Activated T-cell treated with anti-CD3 and anti-CD28 coated beads for 1 hour (primary cell): Measurements from ENCODE around the gene BCAM.
A peak's percentile ranks its signal among the peaks of the same experiment; 100 is the strongest.

Source experiments
- DNase-seq: peaks from one replicate; pipeline ENCODE4 v3.0.0-alpha.2; 2020; ENCODE audit warnings: low read depth

Gene BCAM

DNA sequence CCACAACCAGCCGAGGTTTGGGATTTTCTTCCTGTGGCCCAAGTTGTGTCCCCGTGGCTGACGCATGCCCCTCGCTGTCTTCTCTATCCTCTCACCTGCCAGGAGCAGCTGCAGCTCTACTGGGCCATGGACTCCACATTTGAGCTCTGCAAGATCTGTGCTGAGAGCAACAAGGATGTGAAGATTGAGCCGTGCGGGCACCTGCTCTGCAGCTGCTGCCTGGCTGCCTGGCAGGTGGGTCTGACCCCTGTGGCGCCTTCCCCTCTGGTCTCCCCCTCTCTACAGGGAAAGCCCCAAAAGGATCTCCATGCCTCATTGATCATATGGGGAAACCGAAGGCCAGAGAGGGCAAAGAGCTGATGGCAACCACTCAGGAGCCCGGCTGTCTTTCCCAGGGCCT is 16.6 kb upstream of the BCAM start:
- DNase-seq: no peak

DNA sequence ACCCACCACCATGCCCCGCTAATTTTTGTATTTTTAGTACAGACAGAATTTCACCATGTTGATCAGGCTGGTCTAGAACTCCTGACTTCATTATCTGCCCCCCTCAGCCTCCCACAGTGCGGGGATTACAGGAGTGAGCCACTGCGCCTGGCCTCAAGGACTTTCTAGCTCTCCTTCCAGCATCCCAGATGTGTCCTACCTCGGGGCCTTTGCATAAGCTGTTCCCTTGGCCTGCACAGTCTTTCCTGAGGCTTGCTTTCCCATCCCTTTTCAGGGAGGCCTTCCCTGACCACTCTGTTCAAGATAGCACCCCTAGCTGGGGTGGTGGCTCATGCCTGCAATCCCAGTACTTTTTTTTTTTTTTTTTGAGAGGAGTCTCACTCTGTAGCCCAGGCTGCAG is 14.3 kb upstream of the BCAM start:
- no peak for DNase-seq

DNA sequence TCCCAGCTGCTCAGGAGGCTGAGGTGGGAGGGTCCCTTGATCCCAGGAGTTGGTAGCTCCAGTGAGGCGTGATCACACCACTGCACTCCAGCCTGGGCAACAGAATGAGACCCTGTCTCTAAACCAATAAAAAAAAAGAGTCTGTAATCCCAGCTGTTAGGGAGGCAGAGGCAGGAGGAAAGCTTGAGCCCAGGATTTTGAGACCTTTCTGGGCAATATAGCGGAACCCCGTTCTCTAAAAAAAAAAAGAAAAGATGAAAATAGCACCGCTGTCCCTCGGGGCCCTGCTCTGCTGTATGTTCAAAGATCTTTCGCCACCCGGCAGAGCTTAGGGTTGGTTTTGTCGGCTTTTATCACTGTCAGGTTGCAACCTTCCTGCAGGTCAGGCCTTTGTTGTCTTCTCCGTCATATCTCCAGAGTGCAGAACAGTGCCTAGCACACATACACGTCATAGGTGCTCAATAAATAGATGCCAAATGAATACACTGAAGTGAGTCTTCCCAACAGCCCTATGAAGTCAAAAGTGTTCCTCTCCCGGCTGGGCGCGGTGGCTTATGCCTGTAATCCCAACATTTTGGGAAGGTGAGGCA is 13.4 kb upstream of the BCAM start:
- DNase-seq: no peak

DNA sequence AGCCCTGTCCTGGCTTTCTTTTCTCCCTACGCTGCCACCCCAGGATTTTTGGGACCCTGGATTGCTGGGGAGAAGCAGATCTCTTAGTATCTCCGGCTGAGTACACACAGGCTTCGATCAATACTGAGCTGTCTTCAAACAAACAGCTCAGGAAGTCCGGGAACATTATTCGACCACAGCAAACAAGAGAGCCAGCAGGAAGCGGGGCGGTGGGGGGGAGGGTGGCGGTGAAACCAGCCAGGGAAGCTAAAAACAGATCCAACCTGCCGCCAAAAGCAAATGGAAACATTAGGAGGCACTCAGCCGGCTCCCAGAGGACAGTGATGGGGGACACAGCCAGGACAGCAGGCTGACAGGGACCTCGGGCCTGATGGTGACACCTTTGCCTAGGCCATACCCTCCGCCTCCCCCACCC is 12.2 kb upstream of the BCAM start:
- no peak for DNase-seq

DNA sequence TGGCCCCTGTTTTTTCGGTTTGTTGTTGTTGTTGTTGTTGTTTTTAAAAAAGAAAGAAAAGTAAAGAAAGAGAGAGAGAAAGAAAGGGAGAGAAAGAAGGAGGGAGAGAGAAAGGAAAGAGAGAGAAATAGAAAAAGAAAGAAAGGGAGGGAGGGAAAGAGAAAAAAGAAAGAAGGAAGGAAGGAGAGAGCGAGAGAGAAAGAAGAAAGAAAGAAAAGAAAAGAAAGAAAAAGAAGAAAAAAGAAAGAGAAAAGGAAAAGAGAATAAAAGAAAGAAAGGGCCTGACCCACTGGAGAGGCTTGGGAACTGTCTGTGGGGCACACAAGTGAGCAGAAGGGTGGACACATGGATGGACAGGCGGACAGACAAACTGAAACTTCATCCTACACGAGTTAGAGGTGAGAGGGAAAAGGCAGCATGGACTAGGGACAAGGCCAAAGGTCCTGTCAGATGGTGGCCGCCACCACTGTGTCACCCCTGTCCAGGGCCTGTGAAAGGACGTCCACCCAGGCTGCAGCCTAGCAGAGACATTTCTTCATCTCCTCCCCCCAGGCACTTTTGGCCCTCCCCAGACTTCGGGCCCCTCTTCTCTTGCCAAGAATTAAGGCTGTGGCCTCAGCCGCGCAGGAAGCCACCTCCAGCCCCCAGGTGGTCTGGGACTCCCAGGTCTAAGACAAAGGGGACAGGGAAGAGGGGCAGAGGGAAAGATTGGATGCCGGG is 9.1 kb upstream of the BCAM start:
- no peak for DNase-seq

DNA sequence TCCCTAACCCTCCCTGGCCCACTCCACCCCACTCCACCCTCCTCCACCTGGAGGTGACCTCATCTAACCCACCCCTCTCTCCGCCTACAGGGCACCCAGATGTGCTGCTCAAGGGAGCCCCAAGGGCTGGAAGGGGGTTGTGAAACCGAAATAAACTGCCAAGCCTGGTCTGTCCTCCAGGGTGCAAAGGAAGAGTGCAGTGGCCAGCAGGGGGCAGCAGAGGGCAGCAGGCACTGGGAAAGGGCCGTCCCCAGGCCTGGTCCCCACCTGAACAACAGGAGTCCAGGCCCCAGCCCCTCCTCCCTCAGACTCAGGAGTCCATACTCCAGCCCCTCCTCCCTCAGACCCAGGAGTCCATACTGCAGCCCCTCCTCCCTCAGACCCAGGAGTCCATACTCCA is 8.4 kb upstream of the BCAM start:
- DNase-seq: peak; percentile 84

DNA sequence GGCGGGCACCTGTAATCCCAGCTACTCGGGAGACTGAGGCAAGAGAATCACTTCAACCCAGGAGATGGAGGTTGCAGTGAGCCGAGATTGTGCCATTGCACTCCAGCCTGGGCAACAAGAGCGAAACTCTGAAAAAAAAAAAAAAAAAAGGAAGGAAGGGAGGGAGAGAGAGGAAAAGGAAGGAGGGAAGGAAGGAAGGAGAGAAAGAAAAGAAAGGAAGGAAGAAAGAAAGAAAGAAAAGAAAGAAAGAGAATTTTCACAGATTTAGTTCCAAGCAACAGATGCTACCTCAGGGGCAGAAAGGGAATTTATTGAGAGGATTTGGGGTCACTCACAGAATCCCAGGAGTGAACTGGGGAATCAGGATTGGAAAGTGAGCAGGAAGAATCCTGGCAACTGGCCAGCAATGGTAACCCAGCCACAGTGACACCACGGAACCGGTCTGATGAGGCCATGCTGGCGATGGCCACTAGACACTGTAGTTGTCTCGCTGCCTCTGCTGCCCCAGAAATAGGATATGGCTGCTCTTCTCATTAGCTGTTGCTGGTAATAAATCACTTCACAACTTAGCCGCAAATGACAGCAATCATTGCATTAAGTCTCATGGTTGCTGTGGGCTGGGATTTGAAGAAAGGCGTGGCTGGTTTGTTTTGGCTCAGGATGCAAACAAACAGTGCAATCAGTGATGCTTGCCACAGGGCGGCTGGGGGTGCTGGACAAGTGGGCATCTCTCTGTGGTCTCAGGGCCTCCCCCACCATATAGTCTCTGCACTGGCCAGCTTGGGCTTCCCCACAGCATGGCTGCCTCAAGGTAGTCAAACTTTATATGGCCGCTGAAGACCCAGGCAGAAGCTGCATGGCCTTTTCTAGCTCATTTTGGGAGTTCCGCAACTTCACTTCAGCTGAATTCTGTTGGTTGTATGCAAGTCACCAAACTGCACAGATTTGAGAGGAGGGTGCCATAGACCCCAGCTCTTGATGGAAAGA is 5.2 kb upstream of the BCAM start:
- DNase-seq: no peak

DNA sequence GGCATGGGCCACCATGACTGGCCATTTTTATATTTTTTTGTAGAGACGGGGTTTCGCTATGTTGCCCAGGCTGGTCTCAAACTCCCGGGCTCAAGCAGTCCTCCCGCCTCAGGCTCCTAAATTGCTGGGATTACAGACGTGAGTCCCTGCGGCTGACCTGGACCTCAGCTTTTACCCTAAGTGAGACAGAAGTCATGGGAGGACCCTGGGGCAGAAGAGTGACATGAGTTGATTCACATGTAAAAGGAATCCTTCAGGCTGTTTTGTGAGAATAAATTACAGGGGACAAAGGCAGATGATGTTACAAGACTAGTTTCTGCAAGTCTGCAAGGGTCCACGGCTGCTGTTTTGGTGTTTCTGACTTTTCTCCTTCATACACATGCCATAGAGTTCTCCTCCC is 2.6 kb upstream of the BCAM start:
- no peak for DNase-seq

DNA sequence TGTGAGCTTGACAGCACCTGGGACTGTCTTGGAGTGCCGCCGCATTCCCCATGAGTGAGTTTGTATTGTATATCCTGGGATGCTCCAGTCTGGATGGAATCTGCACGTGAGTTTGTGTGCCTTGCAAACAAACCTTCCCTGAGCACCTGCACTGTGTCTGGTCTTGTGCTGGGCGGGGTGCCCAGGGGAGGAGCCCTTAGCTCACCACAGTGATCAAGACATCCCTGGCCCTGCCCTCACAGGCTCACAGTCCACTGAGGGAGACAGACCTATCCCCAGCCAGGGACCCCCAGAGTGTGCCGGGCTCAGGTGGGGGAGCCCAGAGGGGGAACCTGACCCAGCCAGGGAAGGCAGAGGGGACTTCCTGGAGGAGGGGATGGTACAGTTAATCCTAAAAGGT is 1.7 kb upstream of the BCAM start:
- DNase-seq: no peak

DNA sequence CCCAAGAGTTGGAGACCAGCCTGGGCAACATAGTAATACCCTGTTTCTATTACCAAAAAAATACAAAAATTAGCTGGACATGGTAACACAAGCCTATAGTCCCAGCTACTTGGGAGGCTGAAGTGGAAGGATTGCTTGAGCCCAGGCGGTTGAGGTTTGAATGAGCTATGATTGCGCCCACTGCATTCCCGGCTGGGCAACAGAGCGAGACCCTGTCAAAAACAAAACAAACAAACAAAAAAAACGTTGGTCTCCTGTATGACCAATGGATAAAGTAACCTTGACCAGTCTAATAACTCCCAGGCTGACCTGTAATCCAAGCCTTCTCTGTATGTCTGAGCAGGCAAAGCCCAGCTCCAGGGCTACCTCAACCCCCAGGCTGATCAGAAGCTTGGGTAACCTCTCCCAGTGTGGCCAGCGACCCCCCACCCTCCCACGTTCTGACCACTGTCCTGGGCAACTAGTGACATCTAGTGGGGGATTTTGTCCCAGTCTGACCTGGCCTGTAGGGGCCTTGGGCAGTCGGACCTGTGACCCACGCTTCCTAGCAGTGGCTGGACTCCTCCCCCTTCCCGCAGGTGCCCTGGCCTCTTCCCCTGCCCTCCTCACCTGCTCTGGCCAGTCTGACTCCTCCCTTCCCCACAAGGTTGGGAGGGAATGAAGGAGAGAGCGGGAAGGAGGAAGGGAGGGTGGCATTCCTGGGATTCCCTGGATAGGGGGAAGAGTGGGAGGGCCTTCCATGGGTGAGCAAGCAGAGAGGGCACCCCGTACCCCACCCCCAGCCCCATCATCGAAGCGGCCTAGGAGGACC is 1.0 kb upstream of the BCAM start:
- DNase-seq: no peak

DNA sequence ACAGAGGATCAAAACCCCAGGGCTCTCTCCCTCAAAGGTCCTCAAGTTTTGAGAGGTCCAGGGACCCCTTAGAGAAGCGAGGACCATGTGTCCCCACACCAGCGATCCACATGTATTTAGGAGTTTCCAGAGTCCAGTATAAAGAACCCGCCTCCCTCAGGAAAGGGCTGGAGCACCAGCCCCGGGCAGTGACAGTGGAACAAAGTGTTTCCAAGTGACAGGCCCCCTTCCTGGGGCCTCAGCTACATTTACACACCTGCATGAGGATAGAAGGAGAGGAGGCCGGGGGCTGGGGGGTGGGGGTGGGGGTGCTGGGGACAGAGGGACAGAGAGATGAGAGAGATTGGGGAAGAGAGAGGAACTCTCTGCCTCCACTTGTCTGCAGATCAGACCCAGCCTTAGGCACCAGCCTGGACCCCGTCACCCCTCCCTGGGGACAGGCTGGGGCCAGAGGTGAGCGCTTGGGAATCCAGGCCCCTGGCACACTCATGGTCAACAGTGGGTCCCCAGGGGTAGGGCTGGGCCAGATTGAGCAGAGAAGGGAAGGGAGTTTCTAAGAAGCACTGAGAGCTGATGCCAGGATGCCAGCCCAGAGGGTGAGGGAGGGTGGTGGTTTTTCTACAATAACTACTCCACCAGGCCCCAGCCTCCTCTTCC is 802 bp downstream of the BCAM start:
- DNase-seq: no peak

DNA sequence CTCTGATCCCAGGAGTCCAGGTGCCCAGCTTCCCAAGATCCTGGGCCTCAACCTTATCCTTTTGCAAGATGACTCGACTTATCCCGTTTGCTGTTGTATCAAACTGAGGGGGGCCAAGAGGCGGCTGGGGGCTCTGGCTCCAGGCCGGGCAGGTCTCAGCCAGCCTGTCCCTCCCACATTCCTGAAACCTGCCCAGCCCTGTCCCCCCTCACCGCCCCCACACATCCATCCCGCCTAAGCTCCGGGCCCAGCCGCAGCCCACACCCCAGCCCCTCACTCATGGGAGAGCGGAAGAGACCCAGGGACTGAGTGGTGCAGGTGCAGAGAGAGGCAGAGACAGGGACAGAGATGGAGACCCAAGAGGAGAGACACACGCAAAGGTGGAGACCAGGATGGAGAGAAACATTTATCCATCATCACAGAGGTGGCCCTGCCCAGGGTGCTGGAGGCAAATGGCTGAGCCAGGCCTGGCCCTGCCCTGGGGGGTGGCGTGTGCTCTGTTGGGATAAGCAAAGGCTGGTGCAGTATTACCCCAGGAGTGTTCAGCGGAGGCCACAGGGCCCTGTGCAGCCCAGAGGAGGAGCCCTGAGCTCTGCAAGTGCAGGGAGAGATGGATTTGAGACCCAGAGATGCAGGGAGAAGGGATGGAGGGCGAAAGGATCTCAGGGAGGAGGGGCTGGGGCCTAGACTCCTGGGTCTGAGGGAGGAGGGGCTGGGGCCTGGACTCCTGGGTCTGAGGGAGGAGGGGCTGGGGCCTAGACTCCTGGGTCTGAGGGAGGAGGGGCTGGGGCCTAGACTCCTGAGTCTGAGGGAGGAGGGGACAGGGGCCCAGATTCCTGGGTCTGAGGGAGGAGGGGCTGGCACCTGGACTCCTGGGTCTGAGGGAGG is 1.6 kb downstream of the BCAM start:
- no peak for DNase-seq

DNA sequence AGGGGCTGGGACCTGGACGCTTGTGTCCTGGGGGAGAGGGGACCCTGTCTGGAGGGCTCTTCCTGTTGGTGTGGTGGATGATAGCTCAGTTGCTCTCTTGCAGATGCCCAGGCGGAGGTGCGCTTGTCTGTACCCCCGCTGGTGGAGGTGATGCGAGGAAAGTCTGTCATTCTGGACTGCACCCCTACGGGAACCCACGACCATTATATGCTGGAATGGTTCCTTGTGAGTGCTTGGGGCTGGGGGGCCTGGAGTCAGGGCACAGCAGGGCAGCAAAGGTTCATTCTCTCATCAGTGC is 2.2 kb downstream of the BCAM start:
- DNase-seq: no peak

DNA sequence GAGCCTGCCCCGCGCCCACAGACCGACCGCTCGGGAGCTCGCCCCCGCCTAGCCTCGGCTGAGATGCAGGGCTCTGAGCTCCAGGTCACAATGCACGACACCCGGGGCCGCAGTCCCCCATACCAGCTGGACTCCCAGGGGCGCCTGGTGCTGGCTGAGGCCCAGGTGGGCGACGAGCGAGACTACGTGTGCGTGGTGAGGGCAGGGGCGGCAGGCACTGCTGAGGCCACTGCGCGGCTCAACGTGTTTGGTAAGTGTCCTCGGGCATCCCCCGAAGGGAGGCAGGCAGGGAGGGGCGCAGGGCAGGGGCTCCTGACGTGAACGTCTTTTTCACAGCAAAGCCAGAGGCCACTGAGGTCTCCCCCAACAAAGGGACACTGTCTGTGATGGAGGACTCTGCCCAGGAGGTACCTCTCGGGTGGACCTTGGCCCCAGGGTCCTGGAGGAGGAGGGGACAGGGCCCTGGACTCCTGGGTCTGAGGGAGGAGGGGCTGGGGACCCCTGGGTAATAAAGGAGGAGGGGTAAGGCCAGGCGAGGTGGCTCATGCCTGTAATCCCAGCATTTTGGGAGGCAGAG is 3.3 kb downstream of the BCAM start:
- no peak for DNase-seq

DNA sequence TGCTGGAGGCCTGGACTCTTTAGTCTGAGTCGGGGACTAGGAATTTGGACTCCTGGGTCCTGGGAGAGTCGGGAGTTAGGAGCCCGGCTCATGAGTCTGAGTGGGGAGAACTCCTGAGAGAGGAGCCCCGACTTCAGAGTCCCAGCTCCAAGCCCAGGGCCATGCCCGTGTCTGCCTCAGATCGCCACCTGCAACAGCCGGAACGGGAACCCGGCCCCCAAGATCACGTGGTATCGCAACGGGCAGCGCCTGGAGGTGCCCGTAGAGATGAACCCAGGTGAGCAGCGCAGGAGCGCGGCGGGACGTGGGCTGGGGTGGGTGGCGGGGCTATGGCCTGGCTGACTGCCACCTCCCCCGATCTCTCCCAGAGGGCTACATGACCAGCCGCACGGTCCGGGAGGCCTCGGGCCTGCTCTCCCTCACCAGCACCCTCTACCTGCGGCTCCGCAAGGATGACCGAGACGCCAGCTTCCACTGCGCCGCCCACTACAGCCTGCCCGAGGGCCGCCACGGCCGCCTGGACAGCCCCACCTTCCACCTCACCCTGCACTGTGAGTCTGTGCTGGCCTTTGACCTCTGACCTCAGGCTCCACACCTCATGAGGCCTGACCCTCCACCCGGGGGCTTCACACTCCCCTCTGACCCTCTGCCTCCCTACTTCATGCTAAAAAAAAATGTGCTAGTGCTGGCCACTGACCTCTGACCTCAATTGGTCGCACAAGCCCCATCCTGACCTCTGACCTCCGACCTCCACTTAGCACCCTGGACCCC is 4.4 kb downstream of the BCAM start:
- DNase-seq: no peak

DNA sequence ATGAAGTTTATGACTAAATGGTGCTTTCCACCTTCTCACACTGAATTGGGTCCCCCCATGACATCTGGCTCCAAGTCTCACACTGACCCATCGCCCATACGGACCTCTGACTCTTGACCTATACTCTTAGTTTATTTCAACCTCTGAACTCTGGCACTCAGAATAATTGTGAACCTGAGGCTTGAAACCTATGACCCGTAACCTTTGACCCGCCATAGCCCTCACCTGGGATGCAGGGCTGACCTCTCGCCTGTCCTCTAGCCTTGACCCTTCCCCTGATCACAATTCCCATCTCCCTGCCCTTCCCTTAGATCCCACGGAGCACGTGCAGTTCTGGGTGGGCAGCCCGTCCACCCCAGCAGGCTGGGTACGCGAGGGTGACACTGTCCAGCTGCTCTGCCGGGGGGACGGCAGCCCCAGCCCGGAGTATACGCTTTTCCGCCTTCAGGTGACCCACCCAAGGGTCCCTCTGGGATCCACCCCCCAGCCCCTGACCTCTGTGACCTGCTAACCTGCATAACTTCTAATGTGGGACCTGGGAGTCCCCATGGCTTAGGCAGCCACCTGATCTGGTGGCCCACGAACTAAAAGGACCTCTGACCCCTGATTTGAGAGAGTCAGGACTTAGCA is 5.1 kb downstream of the BCAM start:
- DNase-seq: no peak

DNA sequence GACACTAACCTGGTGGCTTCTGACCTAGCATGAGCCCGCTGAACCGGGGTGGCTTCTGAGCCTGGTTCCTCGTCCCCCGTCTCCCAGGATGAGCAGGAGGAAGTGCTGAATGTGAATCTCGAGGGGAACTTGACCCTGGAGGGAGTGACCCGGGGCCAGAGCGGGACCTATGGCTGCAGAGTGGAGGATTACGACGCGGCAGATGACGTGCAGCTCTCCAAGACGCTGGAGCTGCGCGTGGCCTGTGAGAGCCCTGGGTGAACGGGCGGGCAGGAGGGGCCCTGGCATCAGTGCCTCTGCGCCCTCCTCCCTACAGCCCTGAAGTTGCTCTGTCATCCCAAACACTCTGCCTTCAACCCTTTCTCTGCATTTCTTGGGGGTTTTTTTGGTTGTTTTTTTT is 5.6 kb downstream of the BCAM start:
- no peak for DNase-seq

DNA sequence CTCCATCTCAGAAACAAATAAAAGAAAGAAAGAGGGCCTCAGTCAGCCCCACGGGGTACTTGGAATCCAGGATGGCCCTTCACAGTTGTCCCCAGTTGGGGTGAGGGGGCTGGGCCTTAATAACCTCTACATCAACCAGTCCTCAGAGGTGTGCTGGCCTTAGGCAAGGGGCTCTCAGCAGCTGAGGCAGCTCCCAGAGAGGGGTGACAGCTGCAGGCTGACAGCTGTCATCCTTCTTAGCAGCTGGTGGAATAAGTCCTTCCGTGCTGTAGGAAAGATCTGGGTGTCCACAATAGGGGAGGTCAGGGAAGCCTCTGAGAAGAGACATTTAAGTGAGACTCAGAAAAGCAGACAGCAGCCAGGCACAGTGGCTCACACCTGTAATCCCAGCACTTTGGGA is 7.4 kb downstream of the BCAM start:
- no peak for DNase-seq
